AG08395 (cell line): ENCODE measurements around the gene EPHB6.

Experiments
- DNase-seq: peaks from one replicate; pipeline ENCODE4 v3.0.0; 2012; ENCODE audit warnings: mixed read lengths, low spot score

The EPHB6 gene

DNA sequence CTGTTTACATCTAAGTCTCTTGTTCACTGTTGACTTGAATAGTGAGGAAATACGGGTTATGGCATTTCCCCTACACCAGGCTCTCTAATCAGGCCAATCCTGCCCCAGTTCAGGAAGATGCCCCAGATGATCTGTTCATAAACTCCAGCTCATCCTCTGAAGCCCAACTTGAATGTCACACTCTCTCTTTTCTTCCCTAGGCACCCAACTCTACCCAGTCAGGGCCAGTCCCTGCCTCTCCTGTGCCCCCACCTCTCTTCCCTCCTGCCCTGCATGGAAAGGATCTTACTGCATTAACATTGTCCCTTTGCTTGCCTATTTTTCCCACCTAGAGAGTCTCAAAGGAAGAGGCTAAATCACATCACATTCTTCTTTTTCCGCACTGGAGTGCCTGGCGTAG is 41.3 kb downstream of the EPHB6 start:
- no peak for DNase-seq

DNA sequence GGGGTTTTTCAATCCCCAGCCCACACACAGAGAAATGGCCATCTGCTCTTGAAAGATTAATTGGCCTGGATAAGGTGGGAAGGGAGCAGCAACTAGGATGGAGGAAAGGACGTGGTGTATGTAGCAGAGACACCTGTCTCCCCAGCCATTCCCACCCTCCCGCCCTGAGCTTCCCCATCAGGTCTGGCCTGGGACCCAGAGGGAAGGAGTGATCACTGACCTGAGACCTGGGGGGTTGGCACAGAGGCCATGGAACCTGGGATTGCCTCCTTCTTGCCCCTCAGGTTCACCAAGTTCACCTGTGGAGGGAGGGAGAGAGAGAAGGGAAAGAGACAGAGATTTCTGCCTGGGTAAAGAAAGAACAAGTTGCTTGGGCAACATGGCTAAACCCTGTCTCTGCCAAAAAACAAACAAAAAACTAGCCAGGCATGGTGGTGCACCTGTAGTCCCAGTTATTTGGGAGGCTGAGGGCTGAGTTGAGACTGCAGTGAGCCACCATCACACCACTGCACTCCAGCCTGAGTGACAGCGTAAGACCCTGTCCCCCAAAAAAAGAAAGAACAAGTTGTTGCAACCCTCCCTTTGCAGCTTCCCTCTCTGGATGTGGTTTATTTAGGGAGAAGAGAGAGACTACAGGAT is 42.0 kb downstream of the EPHB6 start:
- DNase-seq: no peak

DNA sequence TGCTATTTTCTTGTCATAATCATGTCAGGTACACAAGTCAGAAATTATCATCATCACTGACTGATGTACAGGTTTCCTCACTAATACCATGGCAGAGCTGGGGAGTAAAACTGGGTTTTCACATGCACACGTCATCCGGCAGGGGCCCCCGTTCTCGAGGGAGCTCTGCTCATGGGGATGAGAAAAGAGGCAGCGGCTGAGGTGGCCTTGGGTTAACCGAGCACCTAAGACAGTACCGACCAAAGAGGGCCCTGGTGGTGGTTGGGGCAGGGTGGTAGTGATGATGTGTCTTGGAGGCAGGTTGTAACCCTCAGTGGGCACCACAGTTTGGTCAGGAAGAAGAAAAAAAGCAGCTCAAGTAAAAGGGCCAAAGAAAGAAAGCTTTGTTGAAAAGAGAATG is 42.8 kb downstream of the EPHB6 start:
- DNase-seq: no peak

DNA sequence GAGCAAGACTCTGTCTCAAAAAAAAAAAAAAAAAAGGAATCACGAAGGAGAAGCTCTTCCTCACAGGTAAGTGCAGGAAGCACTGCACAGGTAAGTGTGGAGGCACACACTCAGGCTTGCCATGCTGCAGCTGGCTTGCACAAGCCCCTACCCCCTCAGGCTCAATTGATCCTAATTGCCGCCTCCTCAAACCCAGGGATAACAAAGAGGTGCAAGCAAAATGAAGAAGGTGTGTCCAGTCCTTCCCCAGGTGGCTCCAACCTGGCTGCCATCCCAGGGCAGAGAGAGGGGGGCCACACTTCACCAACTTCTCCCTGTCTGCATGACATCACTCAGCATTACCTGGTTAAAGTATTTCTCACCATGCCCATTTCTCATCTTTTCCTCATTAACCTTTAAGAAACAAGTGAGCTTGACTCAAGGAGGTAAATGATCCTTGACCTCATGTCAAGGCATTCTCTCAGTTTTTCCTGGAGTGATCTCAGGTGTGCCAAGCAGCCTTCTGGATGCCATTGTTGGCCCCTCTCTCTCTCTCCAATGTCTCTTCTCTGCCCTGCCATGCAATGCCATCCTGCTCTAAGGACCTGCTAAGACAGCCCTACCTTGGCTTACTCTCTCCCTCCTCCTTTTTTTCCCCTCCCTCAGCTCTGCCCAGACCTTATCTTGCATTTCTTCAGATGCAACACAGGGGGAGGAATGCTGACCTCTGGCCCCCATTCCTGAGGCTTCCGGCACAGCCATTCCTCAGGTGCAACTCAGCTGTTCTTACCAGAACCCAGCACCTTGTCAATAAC is 43.7 kb downstream of the EPHB6 start:
- DNase-seq: no peak

DNA sequence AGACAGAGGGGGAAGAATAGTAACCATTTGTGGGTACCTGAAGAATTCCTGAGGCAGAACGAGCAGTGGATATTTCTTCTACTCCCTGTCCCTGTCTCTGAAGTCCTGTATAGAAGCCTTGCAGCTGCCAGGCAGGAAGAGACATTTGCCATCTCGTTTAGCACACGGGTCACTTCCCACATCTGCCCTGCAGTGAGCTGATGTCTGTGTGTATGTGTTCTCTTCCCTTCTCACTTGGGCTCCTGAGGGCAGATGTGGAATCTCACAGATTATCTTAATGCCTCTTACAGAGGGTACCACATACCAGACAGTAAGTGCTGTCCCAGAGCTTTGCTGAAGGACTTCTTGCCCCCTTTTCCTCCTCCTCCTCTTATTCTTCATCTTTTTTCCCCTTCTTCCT is 44.8 kb downstream of the EPHB6 start:
- DNase-seq: no peak

DNA sequence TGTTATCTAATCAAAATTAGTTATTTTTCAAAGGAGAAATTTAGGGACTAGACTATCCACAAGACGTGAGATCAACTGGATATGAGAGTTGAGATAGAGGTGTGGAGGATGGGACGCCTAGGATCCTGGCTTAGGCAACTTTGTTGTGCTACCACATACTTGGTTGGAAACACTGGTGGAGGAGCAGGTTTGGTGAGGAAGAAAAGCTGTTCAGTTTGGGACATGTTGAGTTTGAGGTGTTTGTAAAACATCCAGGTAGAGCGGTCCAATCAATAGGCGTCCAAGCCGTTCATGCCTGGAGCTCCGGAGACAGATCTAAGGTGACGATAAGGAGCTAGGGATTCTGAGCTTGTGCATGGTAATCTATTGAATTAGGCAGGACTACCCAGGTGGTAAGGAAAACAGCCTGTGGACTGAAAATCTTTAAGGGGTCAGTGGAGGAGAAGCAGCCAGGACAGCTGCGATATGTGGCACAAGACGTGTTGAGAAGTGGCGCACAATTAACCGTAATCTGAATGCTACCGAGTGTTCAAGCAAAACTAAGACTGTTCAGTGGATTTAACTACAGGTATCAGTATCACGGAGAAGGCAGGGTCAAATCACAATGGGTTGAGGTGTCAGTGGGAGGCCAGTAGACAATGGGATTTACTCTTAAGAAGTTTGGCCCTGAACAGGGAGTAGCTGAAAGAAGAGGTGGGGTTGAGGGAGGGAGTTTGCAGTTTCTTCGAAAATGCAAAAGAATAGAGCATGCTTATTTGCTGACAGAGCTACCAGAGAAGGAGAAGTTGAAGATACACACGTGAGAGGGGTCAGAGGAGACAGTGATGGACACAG is 46.8 kb downstream of the EPHB6 start:
- no peak for DNase-seq

DNA sequence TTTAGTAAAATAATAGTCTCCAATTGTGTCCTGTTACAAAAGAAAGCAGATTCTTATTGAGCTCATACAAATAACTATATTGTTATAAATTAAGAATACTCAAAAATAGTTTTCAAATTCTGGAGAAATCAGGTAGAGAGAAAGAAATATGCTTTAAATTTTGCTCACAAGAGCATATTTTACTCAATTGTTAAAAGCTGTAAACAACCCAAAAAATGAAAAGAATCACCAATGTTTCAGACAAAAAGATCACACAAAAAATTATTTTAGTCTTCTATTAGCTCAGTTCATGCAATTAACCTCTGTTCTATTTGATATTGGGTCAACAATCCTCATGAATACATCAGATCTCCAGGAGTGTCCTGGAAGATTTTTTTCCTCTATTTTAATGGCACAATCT is 49.3 kb downstream of the EPHB6 start:
- DNase-seq: no peak

DNA sequence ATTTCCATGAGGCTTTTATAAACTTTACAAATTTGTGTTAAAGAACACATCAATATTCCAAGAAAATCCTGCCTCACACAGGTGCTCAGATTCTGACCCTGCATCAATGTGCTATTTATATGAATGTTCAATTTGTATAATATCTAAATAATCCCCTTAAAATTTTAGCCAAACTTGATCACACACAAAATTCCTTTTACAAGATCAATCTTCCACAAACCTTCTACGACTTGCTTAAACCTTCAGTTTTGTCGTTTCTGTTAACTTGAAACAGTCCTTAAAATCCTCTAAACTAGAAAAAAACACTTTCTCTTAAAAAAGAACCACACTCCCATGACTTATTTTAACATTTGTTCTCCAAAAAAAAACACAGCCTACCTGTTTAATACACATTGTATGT is 50.9 kb downstream of the EPHB6 start:
- no peak for DNase-seq

DNA sequence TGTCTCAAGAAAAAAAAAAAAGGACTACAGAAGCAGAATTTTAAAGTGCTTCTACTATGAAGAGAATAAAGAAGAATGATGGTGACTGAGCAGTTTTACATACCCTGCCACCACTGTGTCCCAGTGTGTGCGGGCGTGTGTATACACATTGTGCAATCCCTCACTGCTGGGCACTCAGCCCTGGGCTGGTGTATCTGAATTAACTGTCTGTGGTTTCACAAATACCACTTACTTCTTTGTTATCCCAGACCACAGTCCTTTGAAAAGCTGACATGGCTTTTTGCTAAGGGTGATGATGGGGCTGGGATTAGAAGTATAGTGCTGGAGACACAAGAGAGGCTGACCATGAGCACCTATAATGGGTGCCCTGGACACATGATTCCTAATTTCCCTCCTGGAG is 51.8 kb downstream of the EPHB6 start:
- DNase-seq: no peak

DNA sequence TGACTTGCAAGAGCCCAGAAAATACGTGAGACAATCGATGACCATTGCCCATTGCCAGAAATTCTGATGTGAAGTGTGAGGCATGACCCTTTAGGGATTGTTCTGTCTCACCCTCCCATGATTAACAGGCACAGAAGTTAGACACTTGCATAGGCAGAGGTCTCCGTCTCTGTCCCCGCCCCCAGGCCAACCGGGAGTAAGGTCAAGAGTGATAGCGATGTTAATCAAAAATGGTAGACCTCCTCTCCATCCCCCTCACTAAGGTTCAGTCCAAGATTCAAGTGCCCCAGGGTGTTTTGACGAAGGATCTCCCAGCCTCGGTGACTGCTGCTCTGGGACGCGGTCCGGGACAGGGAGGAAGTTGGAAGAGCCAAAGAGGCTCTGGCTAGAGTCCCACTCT is 53.4 kb downstream of the EPHB6 start:
- no peak for DNase-seq

DNA sequence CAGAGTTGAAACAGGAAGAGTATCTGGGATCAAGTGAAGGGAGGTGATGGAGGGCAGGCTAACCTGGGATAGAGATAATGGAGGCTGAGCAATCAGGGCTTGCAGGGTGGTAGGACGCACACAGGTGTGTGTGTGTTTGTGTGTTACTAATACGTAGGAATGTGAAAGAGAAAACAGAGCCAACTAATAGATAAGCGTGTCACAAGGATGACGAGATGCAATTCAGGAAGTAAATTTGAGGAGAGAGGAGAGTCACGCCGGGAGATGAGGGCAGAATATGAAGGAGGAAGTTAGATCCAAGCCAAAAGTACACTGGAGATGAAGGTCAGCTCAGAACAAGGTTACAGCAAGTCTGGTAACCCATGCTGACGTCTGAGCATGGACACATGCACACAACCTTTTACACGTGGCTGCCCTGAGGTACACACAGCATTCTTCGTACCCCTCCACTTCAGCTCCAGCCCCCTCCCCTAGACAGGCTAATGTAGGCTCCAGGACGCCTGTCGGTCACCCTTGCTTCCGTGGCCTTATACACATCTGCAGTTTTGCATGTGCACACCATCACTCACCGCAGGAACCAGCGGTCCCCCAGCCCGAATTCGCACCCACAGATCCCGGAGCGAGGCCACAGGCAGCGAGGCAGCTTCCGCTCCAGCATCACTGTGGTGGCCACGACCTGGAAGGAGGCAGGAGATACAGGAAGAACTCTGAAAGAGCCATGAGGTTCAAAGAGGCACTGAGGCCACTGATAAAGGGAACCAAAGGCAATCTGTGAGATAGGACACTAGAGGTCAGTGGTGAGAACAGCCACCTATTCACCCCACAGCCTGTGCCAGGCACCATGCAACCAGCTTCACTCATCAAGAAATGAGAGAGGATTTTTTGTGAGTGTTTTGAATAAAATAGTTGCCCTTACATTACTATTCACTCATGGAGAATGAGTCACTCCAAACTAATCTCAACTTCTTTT is 54.3 kb downstream of the EPHB6 start:
- peak; percentile 26 for DNase-seq

DNA sequence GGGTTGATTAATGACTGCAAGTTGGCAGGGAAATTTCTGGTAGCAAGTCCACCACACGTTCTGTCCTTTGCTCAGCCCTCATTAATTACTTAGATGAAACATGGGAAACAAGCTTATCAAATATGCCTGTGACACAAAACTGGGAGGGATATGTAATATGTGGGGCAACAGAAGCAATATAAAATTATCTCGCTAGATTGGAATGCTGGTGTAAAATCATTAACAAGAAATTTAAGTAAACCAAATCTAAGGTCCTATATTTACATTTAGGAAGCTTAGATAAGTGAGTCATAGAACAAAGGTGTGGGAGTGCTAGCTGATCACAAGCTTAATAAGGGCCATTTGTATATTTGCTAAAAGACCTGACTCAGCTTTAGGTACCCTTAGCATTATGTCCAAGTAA is 55.2 kb downstream of the EPHB6 start:
- no peak for DNase-seq

DNA sequence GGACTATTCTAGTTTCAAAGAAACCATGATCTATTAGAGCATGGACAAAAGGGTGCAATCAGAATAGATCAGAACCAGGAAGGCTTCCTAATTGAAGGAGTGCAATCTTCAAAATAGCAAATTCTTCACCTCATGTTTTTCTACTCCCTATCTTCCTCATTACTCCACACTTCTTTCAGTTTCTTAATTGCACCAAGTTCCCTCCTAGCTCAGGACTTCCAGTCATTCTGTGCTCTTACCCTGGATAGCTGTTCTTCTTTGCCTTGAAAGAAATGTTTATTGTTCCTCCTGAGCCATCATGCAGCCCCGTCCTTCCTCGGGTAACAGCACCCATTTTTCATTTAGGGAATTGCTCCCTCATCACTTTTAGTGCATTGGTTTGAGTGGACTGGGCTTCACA is 55.6 kb downstream of the EPHB6 start:
- DNase-seq: no peak

DNA sequence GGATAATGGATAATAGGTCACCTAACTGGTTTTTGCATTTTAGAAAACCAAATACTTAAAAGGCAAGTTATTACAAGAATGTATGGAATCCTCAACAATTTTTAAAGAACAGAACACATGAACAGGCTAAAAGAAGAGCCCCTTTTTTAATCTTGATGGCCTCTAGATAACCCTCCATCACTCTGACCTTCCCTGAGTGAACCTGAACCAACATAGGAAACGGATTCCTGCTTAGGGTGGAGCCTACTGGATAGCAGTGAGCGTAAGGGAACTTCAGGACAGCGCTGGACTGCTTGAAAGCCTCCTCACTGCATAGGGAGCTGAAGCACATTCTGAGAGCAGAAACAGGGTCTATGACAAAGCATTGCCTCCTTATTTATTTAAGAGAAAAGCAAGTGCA is 58.2 kb downstream of the EPHB6 start:
- no peak for DNase-seq

DNA sequence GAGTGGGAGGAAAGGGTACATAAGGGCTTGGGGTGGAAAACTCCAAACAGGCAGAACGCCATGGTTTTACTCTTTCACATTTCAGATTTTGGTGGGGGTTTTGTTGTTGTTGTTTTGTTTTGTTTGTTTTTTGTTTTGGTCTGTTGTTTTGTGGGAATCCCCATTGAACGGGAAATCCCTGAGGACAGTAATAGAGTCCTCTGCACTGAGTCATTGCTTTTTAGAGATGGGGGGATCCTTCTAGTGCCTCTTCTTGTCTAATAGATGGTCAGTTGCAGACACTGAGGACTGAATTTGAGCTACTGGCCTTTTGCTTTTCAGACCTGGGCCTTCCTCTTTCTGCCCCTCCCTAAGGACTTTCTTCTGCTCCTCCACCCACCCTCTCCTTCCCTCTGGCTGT is 58.7 kb downstream of the EPHB6 start:
- no peak for DNase-seq

DNA sequence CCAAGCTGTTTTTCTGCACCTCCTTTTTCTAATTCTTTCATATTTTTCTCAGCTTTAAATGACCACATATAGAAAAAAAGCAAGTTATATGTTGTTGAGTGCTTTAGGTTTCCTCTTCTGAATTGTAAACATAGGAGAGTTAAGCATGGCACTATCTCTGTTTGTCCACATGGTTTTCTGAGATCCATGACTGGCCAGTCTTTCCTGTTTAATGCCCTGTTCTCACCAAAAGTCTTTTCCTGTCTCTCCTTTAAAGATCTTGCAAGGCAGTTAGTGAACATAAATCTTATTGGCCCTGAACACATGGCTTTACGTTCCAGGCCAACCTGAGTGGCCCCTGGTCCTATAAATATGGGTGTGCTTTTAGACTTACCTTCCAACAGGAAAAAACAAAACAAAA is 59.2 kb downstream of the EPHB6 start:
- no peak for DNase-seq

DNA sequence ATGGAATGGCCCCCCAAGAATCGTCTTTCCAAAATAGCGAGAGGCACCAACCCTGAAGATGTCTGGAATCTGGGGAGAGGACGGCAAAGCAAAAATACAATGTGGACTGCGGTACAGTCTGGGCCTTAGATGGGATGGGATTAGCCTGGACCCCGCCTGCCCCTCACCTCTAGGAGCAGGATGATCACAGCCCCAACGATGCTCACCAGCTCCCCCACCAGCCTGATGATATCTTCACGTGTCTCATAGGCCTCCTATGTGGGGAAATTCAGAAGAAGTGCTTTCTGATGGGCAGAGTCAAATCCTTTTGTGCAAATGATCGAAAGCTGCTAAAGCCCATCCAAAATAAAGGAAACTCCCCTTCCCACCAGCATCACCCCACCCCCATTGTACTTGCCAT is 60.4 kb downstream of the EPHB6 start:
- DNase-seq: no peak

DNA sequence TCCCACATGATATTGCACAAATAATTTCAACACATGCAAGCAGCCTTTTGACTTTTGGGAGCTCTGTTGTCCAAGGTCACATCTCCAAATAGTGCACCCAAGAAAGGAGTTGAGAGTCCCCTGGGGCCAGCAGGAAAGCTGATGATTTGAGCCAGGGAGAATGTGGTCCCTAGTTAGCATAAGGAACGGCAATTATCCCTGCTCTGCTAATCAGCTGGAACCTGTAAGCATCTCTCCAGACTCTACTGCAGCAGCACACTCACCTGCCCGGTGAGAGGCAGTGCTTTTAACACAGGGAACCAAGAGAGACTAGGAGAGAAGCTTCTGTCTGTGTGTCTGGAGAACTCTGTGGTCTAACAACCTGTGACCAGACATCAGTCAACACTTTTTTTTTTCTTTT is 61.6 kb downstream of the EPHB6 start:
- DNase-seq: no peak

DNA sequence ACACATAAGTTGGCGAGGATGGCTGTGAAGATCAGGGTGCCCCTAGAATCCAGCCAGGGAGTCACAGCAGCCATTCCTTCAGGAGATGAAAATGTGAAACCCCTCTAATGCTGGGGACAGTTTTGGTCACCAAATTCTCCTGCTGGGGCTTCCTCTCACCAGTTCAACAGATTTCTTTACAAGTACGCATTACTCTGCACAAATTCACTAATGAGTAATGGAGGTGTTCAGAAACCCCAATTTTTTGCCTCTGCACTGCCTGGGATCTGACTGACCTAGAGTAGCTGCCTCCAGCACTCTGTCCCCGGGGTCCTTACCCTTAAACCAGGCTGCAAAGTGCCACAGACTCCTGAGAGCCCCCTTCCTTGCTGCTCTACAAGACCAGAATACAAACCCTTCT is 62.6 kb downstream of the EPHB6 start:
- DNase-seq: no peak

DNA sequence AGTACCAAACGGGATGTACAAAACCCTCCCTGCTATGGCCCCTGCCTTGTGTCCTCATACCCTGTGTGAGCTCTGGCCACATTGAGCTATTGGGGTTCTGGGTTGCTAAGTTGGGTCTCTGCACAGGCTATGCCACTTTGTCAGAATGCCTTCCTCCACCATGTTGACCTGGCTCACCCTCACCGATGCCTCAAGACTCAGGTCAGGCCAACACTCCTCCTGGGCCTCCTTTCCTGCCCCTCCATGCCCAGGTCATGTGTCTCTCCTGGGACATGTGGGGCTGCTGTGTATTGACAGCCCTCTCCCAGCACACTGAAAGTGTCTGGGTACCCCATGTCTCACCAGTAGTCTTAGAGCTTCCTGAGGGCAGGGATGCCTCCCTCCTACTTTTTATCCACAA is 64.0 kb downstream of the EPHB6 start:
- DNase-seq: no peak

DNA sequence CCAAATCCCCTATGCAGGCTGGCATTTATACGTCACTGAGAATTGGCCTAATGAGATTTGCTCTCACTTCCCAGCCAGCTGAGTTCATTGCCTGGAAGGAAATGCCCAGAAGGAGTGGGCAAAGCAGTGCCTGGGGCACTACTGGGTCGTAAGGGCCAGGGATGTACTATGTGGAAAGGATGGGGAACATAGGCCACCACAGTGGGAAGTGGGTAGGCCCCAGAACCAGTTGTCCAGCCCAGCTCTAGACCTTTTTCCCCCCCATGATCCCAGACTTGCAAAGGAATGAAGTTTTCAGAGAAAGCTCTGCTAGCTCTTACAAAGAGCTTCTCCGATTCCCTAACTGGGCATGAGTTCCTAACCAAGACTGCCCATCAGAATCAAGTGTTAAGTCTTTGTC is 64.8 kb downstream of the EPHB6 start:
- DNase-seq: no peak
